Astrocyte (in vitro differentiated cells and primary cell): Measurements from ENCODE around the gene KISS1R. TPM values are rescaled to one million over a fixed set of nuclear protein-coding genes. Genes with fewer than 3 reads are reported as not detected.

Experiments
- DNase-seq: peaks from one replicate; pipeline ENCODE4 v3.0.0-alpha.2; 2010; ENCODE audit warnings: low read depth
- FAIRE-seq: peaks from 2 replicates; lab custom pipeline; 2011; peaks lifted over from hg19 to GRCh38; lab: Jason Lieb, UNC
- H2AFZ ChIP-seq: 2 replicates; pipeline ENCODE4 v1.6.0; 2012; ENCODE audit warnings: low read depth, low read length, inconsistent platforms
- H3K27ac ChIP-seq: 2 replicates; pipeline ENCODE4 v1.5.1; 2011; ENCODE audit warnings: low read depth, low read length, inconsistent platforms
- H3K27me3 ChIP-seq: 2 replicates; pipeline ENCODE4 v1.6.0; 2011; ENCODE audit warnings: low read length, inconsistent platforms; ENCODE audit not compliant: insufficient read depth
- H3K36me3 ChIP-seq: 2 replicates; pipeline ENCODE4 v1.5.1; 2011; ENCODE audit warnings: low read length, inconsistent platforms; ENCODE audit not compliant: insufficient read depth
- H3K4me1 ChIP-seq: 2 replicates; pipeline ENCODE4 v1.5.1; 2011; ENCODE audit warnings: low read length, inconsistent platforms; ENCODE audit not compliant: insufficient read depth
- H3K4me2 ChIP-seq: 2 replicates; pipeline ENCODE4 v1.6.0; 2012; ENCODE audit warnings: low read length, inconsistent platforms
- H3K4me3 ChIP-seq: 2 replicates; pipeline ENCODE4 v1.5.1; 2011; ENCODE audit warnings: low read depth, mild to moderate bottlenecking, low read length, inconsistent platforms; ENCODE audit not compliant: insufficient read depth
- H3K79me2 ChIP-seq: 2 replicates; pipeline ENCODE4 v1.6.0; 2012; ENCODE audit warnings: mild to moderate bottlenecking, low read length, inconsistent platforms; ENCODE audit not compliant: insufficient read depth
- H3K9ac ChIP-seq: 2 replicates; pipeline ENCODE4 v1.6.0; 2012; ENCODE audit warnings: mild to moderate bottlenecking, low read length, inconsistent platforms
- H3K9me3 ChIP-seq: 2 replicates; pipeline ENCODE4 v1.5.1; 2012; ENCODE audit warnings: low read depth, mild to moderate bottlenecking, low read length, inconsistent platforms; ENCODE audit not compliant: insufficient read depth
- H4K20me1 ChIP-seq: 2 replicates; pipeline ENCODE4 v1.6.0; 2012; ENCODE audit warnings: low read length, inconsistent platforms; ENCODE audit not compliant: insufficient read depth
- H3K27ac Mint-ChIP-seq: one replicate; pipeline ENCODE4 v1.8.0; 2021; ENCODE audit warnings: mild to moderate bottlenecking, mixed read lengths; ENCODE audit not compliant: unreplicated experiment
- H3K27me3 Mint-ChIP-seq: one replicate; pipeline ENCODE4 v1.8.0; 2021; ENCODE audit warnings: low read depth, mixed read lengths; ENCODE audit not compliant: unreplicated experiment
- H3K36me3 Mint-ChIP-seq: one replicate; pipeline ENCODE4 v1.8.0; 2021; ENCODE audit warnings: low read depth, mixed read lengths; ENCODE audit not compliant: unreplicated experiment
- H3K4me1 Mint-ChIP-seq: one replicate; pipeline ENCODE4 v1.8.0; 2021; ENCODE audit warnings: low read depth, mixed read lengths; ENCODE audit not compliant: unreplicated experiment
- H3K4me3 Mint-ChIP-seq: one replicate; pipeline ENCODE4 v1.8.0; 2021; ENCODE audit warnings: mild to moderate bottlenecking, moderate library complexity, mixed read lengths; ENCODE audit not compliant: unreplicated experiment
- H3K9me3 Mint-ChIP-seq: one replicate; pipeline ENCODE4 v1.8.0; 2021; ENCODE audit warnings: mild to moderate bottlenecking, mixed read lengths; ENCODE audit not compliant: unreplicated experiment
- EZH2 ChIP-seq: IDR thresholded peaks from 2 replicates; pipeline ENCODE4 v1.6.1; 2012; ENCODE audit warnings: mild to moderate bottlenecking, low read length, inconsistent platforms; ENCODE audit not compliant: insufficient read depth
- total RNA-seq: library from RNA; stranded (reverse); gene quantifications from 2 replicates; pipeline ENCODE4 v1.2.1, GENCODE V29; 2021
- TF ChIP-seq, protein P1 (sequence below): IDR thresholded peaks from 2 replicates; pipeline ENCODE4 v1.5.1; 2011; ENCODE audit warnings: low read depth, mild to moderate bottlenecking, inconsistent platforms, low read length, moderate library complexity; ENCODE audit not compliant: insufficient read depth

KISS1R gene
- total RNA-seq, 1 donor from 2014 or later: not detected

DNA sequence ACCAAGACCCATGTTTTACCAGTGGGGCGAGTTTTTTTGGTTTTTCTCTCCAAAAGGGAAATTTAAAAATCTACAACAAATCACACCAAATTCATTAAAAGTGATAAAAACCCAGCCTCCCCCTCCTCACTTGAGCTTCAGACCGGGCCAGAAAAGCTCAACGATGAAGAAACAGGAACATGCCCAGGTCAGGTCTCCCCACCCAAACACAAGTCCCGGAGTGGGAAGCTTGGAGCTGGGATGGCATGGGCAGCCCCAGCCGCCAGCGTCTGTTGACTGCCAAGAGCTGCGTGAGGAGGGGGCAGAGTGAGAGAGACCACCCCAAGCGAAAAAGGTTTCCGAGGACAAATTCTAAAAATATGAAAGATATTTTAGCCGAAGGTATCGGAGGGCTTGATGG, 20.1 kb upstream of the KISS1R start:
- Mint-ChIP-seq H3K36me3 (peaks cover 10% of the 10 kb centered on the region), H3K4me1 (no peaks in the 10 kb centered on the region), H3K27me3 (no peaks in the 10 kb centered on the region), H3K9me3 (no peaks in the 10 kb centered on the region), H3K27ac (no peak overlapping the region), H3K4me3 (no peak overlapping the region)
- H2AFZ ChIP-seq: no peak overlapping the region
- H3K79me2 ChIP-seq: peaks cover 8% of the 10 kb centered on the region
- FAIRE-seq (no peak), DNase-seq (no peak)
- no peak overlapping the region for H3K27ac ChIP-seq
- no peak overlapping the region for H3K4me3 ChIP-seq
- H3K36me3 ChIP-seq: no peaks in the 10 kb centered on the region
- TF ChIP-seq, protein P1, sequence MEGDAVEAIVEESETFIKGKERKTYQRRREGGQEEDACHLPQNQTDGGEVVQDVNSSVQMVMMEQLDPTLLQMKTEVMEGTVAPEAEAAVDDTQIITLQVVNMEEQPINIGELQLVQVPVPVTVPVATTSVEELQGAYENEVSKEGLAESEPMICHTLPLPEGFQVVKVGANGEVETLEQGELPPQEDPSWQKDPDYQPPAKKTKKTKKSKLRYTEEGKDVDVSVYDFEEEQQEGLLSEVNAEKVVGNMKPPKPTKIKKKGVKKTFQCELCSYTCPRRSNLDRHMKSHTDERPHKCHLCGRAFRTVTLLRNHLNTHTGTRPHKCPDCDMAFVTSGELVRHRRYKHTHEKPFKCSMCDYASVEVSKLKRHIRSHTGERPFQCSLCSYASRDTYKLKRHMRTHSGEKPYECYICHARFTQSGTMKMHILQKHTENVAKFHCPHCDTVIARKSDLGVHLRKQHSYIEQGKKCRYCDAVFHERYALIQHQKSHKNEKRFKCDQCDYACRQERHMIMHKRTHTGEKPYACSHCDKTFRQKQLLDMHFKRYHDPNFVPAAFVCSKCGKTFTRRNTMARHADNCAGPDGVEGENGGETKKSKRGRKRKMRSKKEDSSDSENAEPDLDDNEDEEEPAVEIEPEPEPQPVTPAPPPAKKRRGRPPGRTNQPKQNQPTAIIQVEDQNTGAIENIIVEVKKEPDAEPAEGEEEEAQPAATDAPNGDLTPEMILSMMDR: no peak
- TF ChIP-seq EZH2: no peak
- H3K4me2 ChIP-seq: no peak overlapping the region
- no peaks in the 10 kb centered on the region for H3K9me3 ChIP-seq
- H3K4me1 ChIP-seq: no peaks in the 10 kb centered on the region
- H3K9ac ChIP-seq: no peak overlapping the region
- peaks cover 28% of the 10 kb centered on the region for H4K20me1 ChIP-seq
- H3K27me3 ChIP-seq: no peaks in the 10 kb centered on the region

DNA sequence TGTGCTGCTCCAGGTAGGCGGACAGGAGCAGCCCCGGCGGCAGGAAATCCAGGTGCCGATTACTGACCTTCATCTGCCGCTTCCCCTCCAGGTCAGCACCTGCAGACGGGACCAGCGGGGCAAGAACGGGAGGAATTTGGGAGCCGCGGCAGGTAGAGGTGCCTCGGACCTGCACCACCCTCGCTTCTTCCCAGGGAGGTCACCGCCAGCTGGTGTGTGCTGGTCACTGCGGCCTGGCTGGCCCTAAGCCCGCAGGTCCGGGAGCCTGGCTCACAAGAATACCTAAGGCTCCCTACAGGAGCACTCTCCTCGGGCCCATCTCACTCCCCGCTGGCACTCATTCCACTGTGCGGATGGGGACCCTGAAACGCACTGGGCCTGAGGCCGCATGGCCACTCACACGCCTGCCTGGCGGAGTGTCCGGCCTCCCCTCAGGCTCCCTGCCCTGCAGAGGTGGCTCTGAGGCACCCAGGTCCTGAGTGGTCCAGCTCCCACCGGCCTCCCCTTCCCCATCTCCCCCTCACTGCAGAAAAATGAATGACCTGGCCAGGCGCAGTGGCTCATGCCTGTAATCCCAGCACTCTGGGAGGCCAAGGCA, 19.6 kb upstream of the KISS1R start:
- Mint-ChIP-seq H3K27ac (no peak overlapping the region), H3K9me3 (no peaks in the 10 kb centered on the region), H3K4me1 (no peaks in the 10 kb centered on the region), H3K4me3 (no peak overlapping the region), H3K36me3 (peaks cover 10% of the 10 kb centered on the region), H3K27me3 (no peaks in the 10 kb centered on the region)
- Histone ChIP-seq H3K4me1 (no peaks in the 10 kb centered on the region), H3K27ac (no peak overlapping the region), H3K79me2 (peaks cover 5% of the 10 kb centered on the region), H3K27me3 (no peaks in the 10 kb centered on the region), H4K20me1 (peaks cover 33% of the 10 kb centered on the region), H3K4me3 (no peak overlapping the region), H3K9ac (no peak overlapping the region), H3K36me3 (peaks cover under 1% of the 10 kb centered on the region), H3K4me2 (no peak overlapping the region), H3K9me3 (no peaks in the 10 kb centered on the region), H2AFZ (no peak overlapping the region)
- FAIRE-seq: no peak
- TF ChIP-seq EZH2: no peak
- TF ChIP-seq, protein P1: no peak
- no peak for DNase-seq

DNA sequence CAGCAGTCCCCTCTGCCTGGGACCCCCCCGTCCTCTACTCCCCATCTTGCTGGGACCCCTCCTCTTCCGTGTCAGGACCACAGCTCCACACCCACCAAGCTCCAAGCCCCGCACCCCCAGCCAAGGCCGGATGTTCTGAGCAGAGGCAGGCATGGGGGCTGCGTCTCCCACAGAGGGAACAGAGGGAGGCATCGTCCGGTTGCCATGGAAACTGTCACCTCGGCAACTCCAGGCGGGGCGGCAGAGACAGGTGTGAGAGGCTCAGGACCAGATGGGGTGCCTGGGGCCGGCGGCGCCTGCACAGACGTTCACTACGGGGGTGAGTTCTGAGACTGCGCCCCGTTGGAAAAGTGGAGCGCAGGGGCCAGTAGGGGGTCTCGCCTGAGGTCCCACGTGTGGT, 18.5 kb upstream of the KISS1R start:
- Histone ChIP-seq H3K4me2 (no peak overlapping the region), H3K27ac (no peak overlapping the region), H3K9me3 (no peaks in the 10 kb centered on the region), H4K20me1 (peaks cover 44% of the 10 kb centered on the region), H2AFZ (no peak overlapping the region), H3K79me2 (peaks cover 8% of the 10 kb centered on the region), H3K27me3 (no peaks in the 10 kb centered on the region), H3K9ac (no peak overlapping the region), H3K36me3 (peaks cover 3% of the 10 kb centered on the region), H3K4me1 (peaks cover 5% of the 10 kb centered on the region), H3K4me3 (no peak overlapping the region)
- peaks cover 6% of the 10 kb centered on the region for H3K36me3 Mint-ChIP-seq
- TF ChIP-seq EZH2: no peak
- TF ChIP-seq, protein P1: no peak
- DNase-seq (no peak), FAIRE-seq (no peak)
- H3K27ac Mint-ChIP-seq: no peak overlapping the region
- no peaks in the 10 kb centered on the region for H3K4me1 Mint-ChIP-seq
- no peak overlapping the region for H3K4me3 Mint-ChIP-seq
- no peaks in the 10 kb centered on the region for H3K27me3 Mint-ChIP-seq
- no peaks in the 10 kb centered on the region for H3K9me3 Mint-ChIP-seq
